GM12878 (cell line): ENCODE results near the gene RHBG. TPM values are rescaled to one million over a fixed set of nuclear protein-coding genes. Genes with fewer than 3 reads are reported as not detected.

Experiments
- ATAC-seq: fragments of 200-7000 bp; cut with Tn5 transposase; 3 replicates; pipeline ENCODE4 v1.9.1; 2020; ENCODE audit warnings: mild to moderate bottlenecking, moderate library complexity
- BruUV-seq: library from RNA; stranded (reverse); fragments of 400-500 nt; replicated peaks from 2 replicates; lab custom pipeline; 2021; lab: Mats Ljungman, UMichigan
- CTCF ChIA-PET: fragments of 300-600 bp; sonication (Branson Sonifier 250); formaldehyde crosslinking; extraction: SDS; loops from one replicate; lab custom pipeline; 2021; ENCODE audit warnings: inconsistent platforms; lab: Yijun Ruan, JAX
- POLR2A ChIA-PET: fragments of 350-600 bp; formaldehyde crosslinking; extraction: SDS; loops from one replicate; lab custom pipeline; 2021; ENCODE audit warnings: inconsistent platforms; lab: Charles Lee
- RAD21 ChIA-PET: fragments of 300-600 bp; sonication (Branson Sonifier 250); formaldehyde crosslinking; loops from one replicate; lab custom pipeline; 2023; ENCODE audit warnings: antibody characterized with exemption; ENCODE audit not compliant: unreplicated experiment; lab: Charles Lee
- SMC1A ChIA-PET: fragments of 300-600 bp; sonication (Branson Sonifier 250); formaldehyde crosslinking; loops from one replicate; lab custom pipeline; 2023; ENCODE audit not compliant: unreplicated experiment, uncharacterized antibody; lab: Charles Lee
- DNase-seq: peaks from one replicate; pipeline ENCODE4 v3.0.0-alpha.2; 2011; ENCODE audit warnings: low read depth, low spot score
- FAIRE-seq: peaks from 3 replicates; lab custom pipeline; 2011; peaks lifted over from hg19 to GRCh38; lab: Jason Lieb, UNC
- H2AFZ ChIP-seq: 2 replicates; pipeline ENCODE4 v1.6.0; 2011; ENCODE audit warnings: low read depth, low read length, control low read depth; ENCODE audit not compliant: control insufficient read depth
- H3K27ac ChIP-seq: 2 replicates; pipeline ENCODE4 v1.5.1; 2011; ENCODE audit warnings: control low read depth; ENCODE audit not compliant: control insufficient read depth, insufficient read depth
- H3K27me3 ChIP-seq, 2 experiments: replicated peaks in 1 of 2; 2 replicates each; pipeline versions ENCODE4 v1.6.0 to v1.6.1; 2011; ENCODE audit warnings: low read length in 1 of 2; ENCODE audit not compliant: control insufficient read depth in 2 of 2, insufficient read depth in 2 of 2
- H3K36me3 ChIP-seq, 2 experiments: 2 replicates each; pipeline ENCODE4 v1.5.1; 2011; ENCODE audit warnings: low read length in 1 of 2; ENCODE audit not compliant: control insufficient read depth in 2 of 2, insufficient read depth in 2 of 2
- H3K4me1 ChIP-seq: 2 replicates; pipeline ENCODE4 v1.6.1; 2011; ENCODE audit warnings: mild to moderate bottlenecking, low read length, moderate library complexity, mixed read lengths; ENCODE audit not compliant: control insufficient read depth, insufficient read depth
- H3K4me2 ChIP-seq: 2 replicates; pipeline ENCODE4 v1.6.0; 2011; ENCODE audit warnings: control low read depth; ENCODE audit not compliant: control insufficient read depth, insufficient read depth
- H3K4me3 ChIP-seq: fragments of 200-600 bp; sonication (generic); 2 replicates; pipeline ENCODE4 v1.5.1; 2016
- H3K79me2 ChIP-seq: 2 replicates; pipeline ENCODE4 v1.6.0; 2011; ENCODE audit warnings: low read length; ENCODE audit not compliant: control insufficient read depth, insufficient read depth
- H3K9ac ChIP-seq: 2 replicates; pipeline ENCODE4 v1.8.0; 2011; ENCODE audit warnings: low read length, control low read depth, mixed read lengths; ENCODE audit not compliant: control insufficient read depth, insufficient read depth
- H3K9me3 ChIP-seq: replicated peaks from 3 replicates; pipeline ENCODE4 v1.5.1; 2011; ENCODE audit warnings: mild to moderate bottlenecking, low read length; ENCODE audit not compliant: control insufficient read depth, insufficient read depth
- H4K20me1 ChIP-seq: 2 replicates; pipeline ENCODE4 v1.6.0; 2011; ENCODE audit not compliant: control insufficient read depth, insufficient read depth
- BHLHE40 ChIP-seq, 2 experiments: fragments of 450-650 bp in 1 of 2; IDR thresholded peaks; 2 replicates each; pipeline ENCODE4 v1.6.1; 2011 to 2017; ENCODE audit warnings: low read depth in 2 of 2, borderline replicate concordance in 1 of 2, improper control_type of control experiment in 1 of 2, low read length in 1 of 2, mild to moderate bottlenecking in 1 of 2
- E4F1 ChIP-seq: fragments of 450-650 bp; IDR thresholded peaks from 2 replicates; pipeline ENCODE4 v1.6.1; 2018; ENCODE audit warnings: borderline replicate concordance, mild to moderate bottlenecking; ENCODE audit not compliant: partially characterized antibody
- JUND ChIP-seq: IDR thresholded peaks from 2 replicates; pipeline ENCODE4 v1.6.1; 2012; ENCODE audit warnings: low read depth, mild to moderate bottlenecking, low read length, improper control_type of control experiment, moderate library complexity
- MEF2B ChIP-seq: fragments of 450-650 bp; IDR thresholded peaks from 2 replicates; pipeline ENCODE4 v1.6.1; 2018; ENCODE audit warnings: mild to moderate bottlenecking, moderate library complexity; ENCODE audit not compliant: partially characterized antibody, poor library complexity, severe bottlenecking
- NR2F1 ChIP-seq: fragments of 450-650 bp; conservative IDR thresholded peaks from 2 replicates; pipeline ENCODE4 v1.6.1; 2017; ENCODE audit warnings: mild to moderate bottlenecking
- PAX5 ChIP-seq: IDR thresholded peaks from 2 replicates; pipeline ENCODE4 v1.6.1; 2011; ENCODE audit warnings: low read depth, low read length, borderline replicate concordance
- RCOR1 ChIP-seq: conservative IDR thresholded peaks from 2 replicates; pipeline ENCODE4 v1.6.1; 2012; ENCODE audit warnings: low read depth, low read length, improper control_type of control experiment
- SPI1 ChIP-seq: IDR thresholded peaks from 2 replicates; pipeline ENCODE4 v1.6.1; 2011; ENCODE audit warnings: low read depth, mild to moderate bottlenecking, low read length, moderate library complexity, borderline replicate concordance; ENCODE audit not compliant: insufficient read depth
- STAT3 ChIP-seq: IDR thresholded peaks from 2 replicates; pipeline ENCODE4 v1.6.1; 2011; ENCODE audit warnings: low read depth, low read length, improper control_type of control experiment
- TCF12 ChIP-seq: IDR thresholded peaks from 2 replicates; pipeline ENCODE4 v1.6.1; 2011; ENCODE audit warnings: low read depth, mild to moderate bottlenecking, low read length
- WRNIP1 ChIP-seq: IDR thresholded peaks from 2 replicates; pipeline ENCODE4 v1.6.1; 2011; ENCODE audit warnings: low read depth, low read length, improper control_type of control experiment, borderline replicate concordance
- ZNF274 ChIP-seq: IDR thresholded peaks from one replicate; pipeline ENCODE4 v1.8.0; 2011; ENCODE audit not compliant: insufficient read length, insufficient read depth
- ZNF622 ChIP-seq: fragments of 450-650 bp; IDR thresholded peaks from 2 replicates; pipeline ENCODE4 v1.6.1; 2017; ENCODE audit warnings: mild to moderate bottlenecking, inconsistent platforms
- WGBS: methylation state at CpG from one replicate; pipeline ENCODE4 v1.1.6; 2016; ENCODE audit warnings: low lambda C conversion rate; ENCODE audit not compliant: insufficient replicate concordance, insufficient coverage; ENCODE audit errors: missing lambda C conversion rate; 5-methylcytosine and 5-hydroxymethylcytosine counted together
- in situ Hi-C: fragments of 300-500 bp; cut with MboI; formaldehyde crosslinking; loops from 9 replicates; pipeline ENCODE4 v1.14.3; 2018; ENCODE audit warnings: mixed read lengths
- intact Hi-C: fragments of 100-400 bp; cut with micrococcal nuclease; formaldehyde crosslinking; loops from one replicate; pipeline ENCODE4 v1.14.2; 2022; ENCODE audit not compliant: unreplicated experiment
- polyA plus RNA-seq, 11 experiments: library from polyadenylated mRNA; depleted of rRNA in 4 of 11; unstranded in 6 of 11; stranded (reverse) in 5 of 11; fragments of >200 nt; fragmentation: Nextera tagmentation in 4 of 11; fragmentation: Illumina TruSeq in 1 of 11; extraction: Ambion mirVana in 4 of 11; extraction: Trizol in 1 of 11; gene quantifications; 1 replicate in 1 of 11; 2 replicates in 10 of 11; pipeline versions ENCODE4 v1.2.1 to v1.2.3, GENCODE V29; 2011 to 2016; ENCODE audit warnings: inconsistent platforms in 2 of 11, missing spikeins in 2 of 11, low read depth in 1 of 11
- total RNA-seq, 4 experiments: library from RNA; depleted of rRNA in 3 of 4; stranded (reverse); fragments of >200 nt in 3 of 4; fragmentation: Illumina TruSeq in 1 of 4; extraction: Trizol in 1 of 4; gene quantifications; 2 replicates each; pipeline versions ENCODE4 v1.2.1 to v1.2.3, GENCODE V29; 2013 to 2021

Gene RHBG
- total and polyA plus RNA-seq, 10 of the 15 experiments (the other 5 are each of a cell fraction or from before 2014, with no cell fraction given): not detected

GRCh38 chr1:156373546-156373945 lies 4.5 kb downstream of the RHBG start:
- SMC1A ChIA-PET: no interaction called here
- Histone ChIP-seq H2AFZ (no peak overlapping the region), H3K4me3 (no peak overlapping the region), H3K36me3 (no peaks in the 10 kb centered on the region), H3K9me3 (no peaks in the 10 kb centered on the region), H3K27me3 (peaks cover 3% of the 10 kb centered on the region in 2 experiments; a peak in 2 of 4 replicates), H3K27ac (no peak overlapping the region), H3K79me2 (no peaks in the 10 kb centered on the region), H3K4me1 (no peaks in the 10 kb centered on the region), H3K9ac (no peak overlapping the region), H3K4me2 (no peak overlapping the region), H4K20me1 (no peaks in the 10 kb centered on the region)
- CTCF ChIA-PET: interaction anchor here (1.2 to 2.8 kb wide), 4 partner anchors 11 to 235 kb away, joined by 5 to 16 read pairs (median 6); no protein-coding TSS in a partner anchor
- POLR2A ChIA-PET: no interaction called here
- TF ChIP-seq STAT3 (no peak), MEF2B (no peak)
- RAD21 ChIA-PET: interaction anchor here (1.2 kb wide), 1 partner anchor 17 kb away, joined by 3 read pairs; no protein-coding TSS in a partner anchor
- BruUV-seq: no TSS peak
- FAIRE-seq (no peak), DNase-seq (no peak), ATAC-seq (no peak)
- in situ Hi-C loops (no loop called here), intact Hi-C loops (no loop called here)

GRCh38 chr1:156376146-156376545 lies 7.1 kb downstream of the RHBG start:
- ATAC-seq (no peak), FAIRE-seq (no peak), DNase-seq (no peak)
- ChIA-PET RAD21 (interaction anchor here (0.6 kb wide), 1 partner anchor 69 kb away, joined by 3 read pairs; no protein-coding TSS in a partner anchor), POLR2A (no interaction called here), SMC1A (interaction anchor here (1.1 to 1.2 kb wide), 2 partner anchors 9 to 10 kb away, joined by 3 to 4 read pairs; no protein-coding TSS in a partner anchor), CTCF (interaction anchor here (0.8 to 3.2 kb wide), 4 partner anchors 10 to 283 kb away, joined by 3 to 19 read pairs (median 4); no protein-coding TSS in a partner anchor)
- intact Hi-C loops (no loop called here), in situ Hi-C loops (no loop called here)
- no TSS peak for BruUV-seq
- Histone ChIP-seq H2AFZ (no peak overlapping the region), H3K4me3 (no peak overlapping the region), H3K27ac (no peak overlapping the region), H3K79me2 (no peaks in the 10 kb centered on the region), H3K27me3 (no peaks in the 10 kb centered on the region; a peak in 1 of 4 replicates), H3K9me3 (no peaks in the 10 kb centered on the region), H3K4me1 (no peaks in the 10 kb centered on the region), H4K20me1 (no peaks in the 10 kb centered on the region), H3K4me2 (no peak overlapping the region), H3K9ac (no peak overlapping the region), H3K36me3 (no peaks in the 10 kb centered on the region)
- TF ChIP-seq ZNF274: no peak
- no peak for TF ChIP-seq ZNF622
- no peak for TF ChIP-seq SPI1
- TF ChIP-seq JUND: no peak
- TF ChIP-seq PAX5: no peak
- no peak for TF ChIP-seq TCF12
- TF ChIP-seq E4F1: no peak
- TF ChIP-seq RCOR1: no peak
- no peak for TF ChIP-seq NR2F1
- TF ChIP-seq WRNIP1: no peak
- no peak for TF ChIP-seq BHLHE40 (IDR thresholded peaks at IDR 0.05; ENCODE audit: borderline replicate concordance in 1 of 2, low read depth in 2 of 2, low read length in 1 of 2)
- WGBS: 71% methylated on average over 2 of the region's 2 CpGs
